NCI-H1048 (cell line): Measurements from ENCODE around the gene SYNE3.

Source experiments
- DNase-seq: peaks from one replicate; lab custom pipeline; 2025; lab: John Stamatoyannopoulos, UW

SYNE3 gene

GRCh38 chr14:95474486-95474885, 42.0 kb downstream of the SYNE3 start:
- DNase-seq, result no peak

- DNase-seq, result no peak
These were observed 43.6 kb downstream of the SYNE3 start for GRCh38 chr14:95472819-95473251.

GRCh38 chr14:95471476-95471875, 45.0 kb downstream of the SYNE3 start:
- no peak for DNase-seq

- DNase-seq, result no peak
These were observed 45.4 kb downstream of the SYNE3 start for GRCh38 chr14:95471016-95471415.

- DNase-seq, result no peak
These were observed 47.3 kb downstream of the SYNE3 start for GRCh38 chr14:95469134-95469481.

- DNase-seq, result no peak
These were observed 47.9 kb downstream of the SYNE3 start for GRCh38 chr14:95468448-95469133.

GRCh38 chr14:95467657-95468056, 48.8 kb downstream of the SYNE3 start:
- no peak for DNase-seq

- no peak for DNase-seq
These were observed 49.2 kb downstream of the SYNE3 start for GRCh38 chr14:95467232-95467631.
